Testis (tissue), 3 donors: Measurements from ENCODE around the gene FXR1. TPM values are rescaled to one million over a fixed set of nuclear protein-coding genes. Genes with fewer than 3 reads are reported as not detected.

ENCODE experiments used
- DNase-seq: peaks from one replicate; pipeline ENCODE4 v3.0.0-alpha.2; 2019
- H3K27ac ChIP-seq, 2 donors: fragments of 200-600 bp; sonication (generic); one replicate each; pipeline ENCODE4 v1.5.1; 2019
- H3K27me3 ChIP-seq: fragments of 200-600 bp; sonication (generic); one replicate; pipeline ENCODE4 v1.5.1; 2019
- H3K36me3 ChIP-seq: fragments of 200-600 bp; sonication (generic); one replicate; pipeline ENCODE4 v1.5.1; 2017; ENCODE audit warnings: low read depth; ENCODE audit errors: missing control alignments
- H3K4me1 ChIP-seq: fragments of 200-600 bp; sonication (generic); one replicate; pipeline ENCODE4 v1.5.1; 2019
- H3K4me3 ChIP-seq, 2 donors: fragments of 200-600 bp; sonication (generic); one replicate each; pipeline ENCODE4 v1.5.1; 2017 to 2019
- H3K9me3 ChIP-seq: fragments of 200-600 bp; sonication (generic); one replicate; pipeline ENCODE4 v1.5.1; 2017
- CTCF ChIP-seq, 3 experiments: fragments of 450-650 bp in 2 of 3; fragments of 200-600 bp in 1 of 3; sonication (generic) in 1 of 3; IDR thresholded peaks; one replicate each; pipeline ENCODE4 v1.5.1; 2016 to 2019; ENCODE audit warnings: antibody characterized with exemption in 3 of 3, mild to moderate bottlenecking in 2 of 3, moderate library complexity in 1 of 3
- POLR2A ChIP-seq: fragments of 450-650 bp; IDR thresholded peaks from one replicate; pipeline ENCODE4 v1.6.1; 2017; ENCODE audit warnings: antibody characterized with exemption, mild to moderate bottlenecking, moderate library complexity
- WGBS, 2 donors: methylation state at CpG; one replicate each; pipeline ENCODE4 v1.1.5; 2018; 5-methylcytosine and 5-hydroxymethylcytosine counted together
- intact Hi-C: fragments of 100-400 bp; cut with DNase I; formaldehyde crosslinking; loops from one replicate; pipeline ENCODE4 v1.15.1; 2023; ENCODE audit warnings: low total_unique reads
- polyA plus RNA-seq: library from polyadenylated mRNA; stranded (reverse); fragments of 350-450 nt; fragmentation: Illumina TruSeq; extraction: RNeasy Lipid Tissue Mini Kit (QIAGEN cat#74804); gene quantifications from one replicate; pipeline ENCODE4 v1.2.3, GENCODE V29; 2014; ENCODE audit warnings: low read depth, low replicate concordance; ENCODE audit not compliant: insufficient read depth
- total RNA-seq, 2 donors: library from RNA; depleted of rRNA; stranded (reverse); fragments of >200 nt; gene quantifications; one replicate each; pipeline ENCODE4 v1.2.3, GENCODE V29; 2016

FXR1 gene
- total and polyA plus RNA-seq, 3 donors from 2014 or later: 183 to 274 (median 273) TPM

- intact Hi-C loops: no loop called here
- H3K36me3 ChIP-seq: no peaks in the 10 kb centered on the region
- H3K4me3 ChIP-seq: no peak overlapping the region
- TF ChIP-seq CTCF (IDR thresholded peaks at IDR 0.05) (no peak), POLR2A (no peak)
- no peak overlapping the region for H3K27ac ChIP-seq
- H3K9me3 ChIP-seq: no peaks in the 10 kb centered on the region
- H3K27me3 ChIP-seq: no peaks in the 10 kb centered on the region
- DNase-seq: no peak
- H3K4me1 ChIP-seq: no peaks in the 10 kb centered on the region
- WGBS, 2 donors: 93 to 96% methylated on average over 5 of the region's 5 CpGs
Observed at GRCh38 chr3:180929376-180929775, 16.9 kb downstream of the FXR1 start.

GRCh38 chr3:180930526-180930925 lies 18.1 kb downstream of the FXR1 start:
- no peaks in the 10 kb centered on the region for H3K36me3 ChIP-seq
- TF ChIP-seq POLR2A: no peak
- TF ChIP-seq CTCF (IDR thresholded peaks at IDR 0.05): no peak
- 88 to 93% methylated on average over 4 of the region's 4 CpGs for WGBS, 2 donors
- no peak overlapping the region for H3K4me3 ChIP-seq
- no peaks in the 10 kb centered on the region for H3K9me3 ChIP-seq
- no peak overlapping the region for H3K27ac ChIP-seq
- DNase-seq: no peak
- H3K27me3 ChIP-seq: no peaks in the 10 kb centered on the region
- no peaks in the 10 kb centered on the region for H3K4me1 ChIP-seq
- intact Hi-C loops: no loop called here

- intact Hi-C loops: no loop called here
- Histone ChIP-seq H3K27me3 (no peaks in the 10 kb centered on the region), H3K36me3 (no peaks in the 10 kb centered on the region), H3K4me1 (no peaks in the 10 kb centered on the region), H3K4me3 (no peak overlapping the region), H3K9me3 (no peaks in the 10 kb centered on the region), H3K27ac (no peak overlapping the region)
- TF ChIP-seq CTCF (IDR thresholded peaks at IDR 0.05) (no peak), POLR2A (no peak)
- WGBS, 2 donors: 84 to 92% methylated on average over 1 of the region's 1 CpG
- no peak for DNase-seq
Observed at GRCh38 chr3:180932819-180933218, 20.3 kb downstream of the FXR1 start.

GRCh38 chr3:180934638-180935037 lies 22.2 kb downstream of the FXR1 start:
- no peak overlapping the region for H3K4me3 ChIP-seq
- no peak for TF ChIP-seq POLR2A
- TF ChIP-seq CTCF (IDR thresholded peaks at IDR 0.05): no peak
- WGBS, 2 donors: 92 to 93% methylated on average over 1 of the region's 1 CpG
- DNase-seq: no peak
- H3K27ac ChIP-seq: no peak overlapping the region
- no peaks in the 10 kb centered on the region for H3K27me3 ChIP-seq
- H3K36me3 ChIP-seq: no peaks in the 10 kb centered on the region
- intact Hi-C loops: no loop called here
- no peaks in the 10 kb centered on the region for H3K4me1 ChIP-seq
- no peaks in the 10 kb centered on the region for H3K9me3 ChIP-seq

- no peak for DNase-seq
- TF ChIP-seq POLR2A (no peak), CTCF (IDR thresholded peaks at IDR 0.05) (no peak)
- intact Hi-C loops: no loop called here
Observed at GRCh38 chr3:180940826-180941225, 28.4 kb downstream of the FXR1 start.

More at GRCh38 chr3:180940826-180941225, 28.4 kb downstream of the FXR1 start:
- no peak overlapping the region for H3K27ac ChIP-seq
- H3K27me3 ChIP-seq: no peaks in the 10 kb centered on the region
- 96 to 99% methylated on average over 5 of the region's 5 CpGs for WGBS, 2 donors
- H3K36me3 ChIP-seq: no peaks in the 10 kb centered on the region
- no peaks in the 10 kb centered on the region for H3K4me1 ChIP-seq
- H3K4me3 ChIP-seq: no peak overlapping the region
- H3K9me3 ChIP-seq: no peaks in the 10 kb centered on the region
